Panc1 (cell line): ENCODE data around the gene TMEM150B. TPM values are rescaled to one million over a fixed set of nuclear protein-coding genes. Genes with fewer than 3 reads are reported as not detected.

ENCODE experiments used
- ATAC-seq: fragments of 200-7000 bp; cut with Tn5 transposase; 2 replicates; pipeline ENCODE4 v1.9.1; 2020; ENCODE audit warnings: mild to moderate bottlenecking, moderate library complexity
- BruUV-seq: library from RNA; stranded (reverse); fragments of 400-500 nt; replicated peaks from 2 replicates; lab custom pipeline; 2021; lab: Mats Ljungman, UMichigan
- CTCF ChIA-PET: fragments of 300-600 bp; sonication (Branson Sonifier 250); formaldehyde crosslinking; loops from one replicate; lab custom pipeline; 2022; ENCODE audit warnings: antibody characterized with exemption; lab: Charles Lee
- POLR2A ChIA-PET: fragments of 300-600 bp; sonication (Branson Sonifier 250); formaldehyde crosslinking; loops from one replicate; lab custom pipeline; 2022; ENCODE audit warnings: antibody characterized with exemption; lab: Charles Lee
- DNase-seq: peaks from one replicate; pipeline ENCODE4 v3.0.0-alpha.2; 2010; ENCODE audit warnings: low read depth, low spot score
- H3K27ac ChIP-seq: 2 replicates; pipeline ENCODE4 v1.5.1; 2011; ENCODE audit warnings: mild to moderate bottlenecking, low read length, inconsistent platforms
- H3K27me3 ChIP-seq: fragments of 200-500 bp; sonication (Bioruptor generic); 2 replicates; pipeline ENCODE4 v1.6.0; 2014; ENCODE audit warnings: low read length, inconsistent platforms; ENCODE audit not compliant: control insufficient read depth, insufficient read depth
- H3K36me3 ChIP-seq: fragments of 200-500 bp; sonication (Bioruptor generic); 2 replicates; pipeline ENCODE4 v1.5.1; 2014; ENCODE audit warnings: inconsistent platforms, mild to moderate bottlenecking, low read length, moderate library complexity; ENCODE audit not compliant: control insufficient read depth, insufficient read depth
- H3K4me1 ChIP-seq: 2 replicates; pipeline ENCODE4 v1.5.1; 2011; ENCODE audit warnings: inconsistent platforms, mild to moderate bottlenecking, low read length, moderate library complexity; ENCODE audit not compliant: control insufficient read depth, insufficient read depth
- H3K4me3 ChIP-seq, 2 experiments: 2 replicates each; pipeline ENCODE4 v1.5.1; 2011 to 2012; ENCODE audit warnings: low read depth in 2 of 2, low read length in 2 of 2, mild to moderate bottlenecking in 2 of 2, inconsistent platforms in 1 of 2, moderate library complexity in 1 of 2
- H3K9me3 ChIP-seq: fragments of 200-500 bp; sonication (Bioruptor generic); 2 replicates; pipeline ENCODE4 v1.5.1; 2014; ENCODE audit warnings: low read depth, mild to moderate bottlenecking, inconsistent platforms, low read length, moderate library complexity; ENCODE audit not compliant: control insufficient read depth, insufficient read depth
- POLR2AphosphoS5 ChIP-seq: IDR thresholded peaks from 2 replicates; pipeline ENCODE4 v1.6.1; 2012; ENCODE audit warnings: mild to moderate bottlenecking, low read depth, low read length, moderate library complexity
- REST ChIP-seq, 2 experiments: IDR thresholded peaks; 2 replicates each; pipeline ENCODE4 v1.6.1; 2011 to 2012; ENCODE audit warnings: low read depth in 2 of 2, control low read depth in 1 of 2, low read length in 1 of 2, mild to moderate bottlenecking in 1 of 2, moderate library complexity in 1 of 2; ENCODE audit not compliant: insufficient read depth in 1 of 2
- SIN3A ChIP-seq: IDR thresholded peaks from 2 replicates; pipeline ENCODE4 v1.6.1; 2012; ENCODE audit warnings: low read depth, mild to moderate bottlenecking, low read length, moderate library complexity, borderline replicate concordance; ENCODE audit not compliant: insufficient read depth
- TCF7L2 ChIP-seq: IDR thresholded peaks from 2 replicates; pipeline ENCODE4 v1.6.1; 2011; ENCODE audit warnings: mild to moderate bottlenecking, low read depth, low read length, inconsistent platforms
- in situ Hi-C: cut with HindIII; loops from 2 replicates; pipeline ENCODE4 v1.10.0; 2016; ENCODE audit warnings: low sequenced_read_pairs, low pct_unique_long_range_greater_than_20kb
- intact Hi-C: fragments of 100-400 bp; cut with micrococcal nuclease; formaldehyde crosslinking; loops from one replicate; pipeline ENCODE4 v1.10.0; 2022; ENCODE audit not compliant: unreplicated experiment
- total RNA-seq: library from RNA; stranded (reverse); gene quantifications from one replicate; pipeline ENCODE4 v1.2.1, GENCODE V29; 2021; ENCODE audit not compliant: unreplicated experiment
- TF ChIP-seq, protein P1 (sequence below): fragments of 450-650 bp; IDR thresholded peaks from 2 replicates; pipeline ENCODE4 v1.5.1; 2017; ENCODE audit warnings: mild to moderate bottlenecking

Gene TMEM150B
- total RNA-seq, 1 experiment from 2014 or later = not detected

DNA sequence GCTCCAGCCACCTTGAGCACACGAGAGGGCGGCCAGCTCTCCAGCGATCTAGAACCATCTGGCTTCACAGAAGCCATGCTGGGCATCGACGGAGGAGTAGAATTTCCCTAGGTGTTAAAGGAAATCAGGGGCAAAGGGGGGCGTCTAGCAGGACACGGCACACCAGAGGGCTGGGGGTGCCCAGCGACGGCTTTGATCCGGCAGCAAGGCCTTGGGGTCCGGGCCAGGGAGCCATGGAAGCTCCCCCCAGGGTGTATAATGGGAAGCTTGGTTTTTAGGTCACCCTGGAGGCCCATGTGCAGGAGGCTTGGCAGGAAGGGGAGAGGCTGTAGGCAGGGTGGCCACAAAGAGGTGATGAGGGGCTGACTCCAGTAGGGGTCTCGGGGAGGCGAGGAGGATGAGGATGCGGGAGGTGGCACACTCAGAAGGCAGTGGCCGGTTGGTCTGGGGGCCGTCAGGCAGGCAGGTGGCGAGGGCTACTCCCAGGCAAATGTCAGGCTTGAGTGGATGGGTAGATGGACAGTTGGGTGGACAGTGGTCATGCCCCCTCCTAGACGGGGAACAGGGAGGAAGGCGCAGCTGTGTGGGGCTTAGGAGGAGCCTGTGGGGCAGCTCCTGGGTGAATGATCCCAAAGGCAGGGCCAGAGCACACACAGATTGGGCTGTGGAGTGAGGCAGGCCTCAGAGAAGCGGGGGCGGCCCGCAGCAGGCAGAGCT lies 20.1 kb upstream of the TMEM150B start:
- ChIA-PET CTCF (no interaction called here), POLR2A (interaction anchor here (0.5 kb wide), 1 partner anchor 53 kb away, joined by 3 read pairs; no protein-coding TSS in a partner anchor)
- TF ChIP-seq SIN3A = no peak
- TF ChIP-seq TCF7L2 = no peak
- TF ChIP-seq REST (IDR thresholded peaks at IDR 0.05; ENCODE audit: insufficient read depth in 1 of 2, low read depth in 2 of 2, low read length in 1 of 2) = no peak
- no peak for TF ChIP-seq POLR2AphosphoS5
- TF ChIP-seq, protein P1, sequence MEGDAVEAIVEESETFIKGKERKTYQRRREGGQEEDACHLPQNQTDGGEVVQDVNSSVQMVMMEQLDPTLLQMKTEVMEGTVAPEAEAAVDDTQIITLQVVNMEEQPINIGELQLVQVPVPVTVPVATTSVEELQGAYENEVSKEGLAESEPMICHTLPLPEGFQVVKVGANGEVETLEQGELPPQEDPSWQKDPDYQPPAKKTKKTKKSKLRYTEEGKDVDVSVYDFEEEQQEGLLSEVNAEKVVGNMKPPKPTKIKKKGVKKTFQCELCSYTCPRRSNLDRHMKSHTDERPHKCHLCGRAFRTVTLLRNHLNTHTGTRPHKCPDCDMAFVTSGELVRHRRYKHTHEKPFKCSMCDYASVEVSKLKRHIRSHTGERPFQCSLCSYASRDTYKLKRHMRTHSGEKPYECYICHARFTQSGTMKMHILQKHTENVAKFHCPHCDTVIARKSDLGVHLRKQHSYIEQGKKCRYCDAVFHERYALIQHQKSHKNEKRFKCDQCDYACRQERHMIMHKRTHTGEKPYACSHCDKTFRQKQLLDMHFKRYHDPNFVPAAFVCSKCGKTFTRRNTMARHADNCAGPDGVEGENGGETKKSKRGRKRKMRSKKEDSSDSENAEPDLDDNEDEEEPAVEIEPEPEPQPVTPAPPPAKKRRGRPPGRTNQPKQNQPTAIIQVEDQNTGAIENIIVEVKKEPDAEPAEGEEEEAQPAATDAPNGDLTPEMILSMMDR = no peak
- H3K27me3 ChIP-seq = no peaks in the 10 kb centered on the region
- in situ Hi-C loops (no loop called here), intact Hi-C loops (no loop called here)
- ATAC-seq = no peak
- no TSS peak for BruUV-seq
- H3K4me3 ChIP-seq = no peak overlapping the region
- H3K4me1 ChIP-seq = peaks cover 18% of the 10 kb centered on the region
- no peak overlapping the region for H3K27ac ChIP-seq
- H3K9me3 ChIP-seq = no peaks in the 10 kb centered on the region
- no peak for DNase-seq
- no peaks in the 10 kb centered on the region for H3K36me3 ChIP-seq

DNA sequence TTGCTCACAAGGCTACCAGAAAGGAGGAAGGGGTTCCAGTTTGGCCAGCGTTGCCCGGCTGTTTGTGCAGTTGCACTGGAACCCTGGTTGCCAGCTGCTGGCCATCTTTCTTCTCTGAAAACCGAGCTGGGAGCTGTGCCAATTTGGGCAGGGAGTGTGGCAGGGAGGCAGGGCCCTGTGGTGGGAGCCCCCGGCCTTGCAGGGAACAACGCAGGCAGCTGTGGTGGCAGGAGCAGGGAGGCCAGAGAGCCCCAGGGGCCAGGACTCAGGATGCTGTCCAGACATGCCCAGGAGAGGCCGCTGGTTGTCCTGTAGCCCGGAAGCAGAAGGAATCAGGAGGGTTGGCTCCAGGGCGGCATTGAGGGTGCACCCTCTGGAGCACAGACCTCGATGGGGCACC lies 19.3 kb upstream of the TMEM150B start:
- no peak overlapping the region for H3K27ac ChIP-seq
- in situ Hi-C loops = no loop called here
- no peak for ATAC-seq
- CTCF ChIA-PET = no interaction called here
- TF ChIP-seq, protein P1 = no peak; the same call in 1 of the 2 replicates
- no peak for TF ChIP-seq POLR2AphosphoS5
- no peak for TF ChIP-seq TCF7L2
- TF ChIP-seq SIN3A = no peak
- TF ChIP-seq REST (IDR thresholded peaks at IDR 0.05; ENCODE audit: insufficient read depth in 1 of 2, low read depth in 2 of 2, low read length in 1 of 2) = no peak
- H3K4me3 ChIP-seq = no peak overlapping the region
- no peaks in the 10 kb centered on the region for H3K36me3 ChIP-seq
- H3K9me3 ChIP-seq = no peaks in the 10 kb centered on the region
- DNase-seq = no peak
- BruUV-seq = no TSS peak
- H3K27me3 ChIP-seq = no peaks in the 10 kb centered on the region
- POLR2A ChIA-PET = no interaction called here
- peaks cover 20% of the 10 kb centered on the region for H3K4me1 ChIP-seq
- intact Hi-C loops = no loop called here
